GM10248 (cell line): ENCODE results near the gene TMPO.
A peak's percentile ranks its signal among the peaks of the same experiment; 100 is the strongest.
"Not testable (repeated sequence)": the region's sequence is repeated elsewhere in the genome, so short reads cannot be mapped to it uniquely, and the experiment has no call there.

Experiments
- CTCF ChIA-PET: fragments of 300-600 bp; sonication (Branson Sonifier 250); formaldehyde crosslinking; extraction: SDS; loops from one replicate; lab custom pipeline; 2021; ENCODE audit warnings: antibody characterized with exemption; lab: Yijun Ruan, JAX
- POLR2A ChIA-PET: fragments of 350-650 bp; sonication (Branson Sonifier 250); formaldehyde crosslinking; extraction: SDS; loops from one replicate; lab custom pipeline; 2020; ENCODE audit warnings: antibody characterized with exemption; lab: Yijun Ruan, JAX
- DNase-seq: peaks from one replicate; pipeline ENCODE4 v3.0.0; 2012; ENCODE audit errors: extremely low spot score
- CTCF ChIP-seq: IDR thresholded peaks from 2 replicates; pipeline ENCODE4 v1.5.1; 2012; ENCODE audit warnings: mild to moderate bottlenecking, low read depth; ENCODE audit errors: extremely low read depth, missing control alignments, control extremely low read depth

Gene TMPO

GRCh38 chr12:98504368-98504617, 11.1 kb upstream of the TMPO start:
- no peak for TF ChIP-seq CTCF
- ChIA-PET POLR2A (no interaction called here), CTCF (interaction anchor here (2.0 kb wide), 1 partner anchor 12 kb away, joined by 6 read pairs; the partner anchor contains the start of gene TMPO)
- no peak for DNase-seq

GRCh38 chr12:98509063-98509462, 6.3 kb upstream of the TMPO start:
- POLR2A ChIA-PET = no interaction called here
- TF ChIP-seq CTCF = no peak
- DNase-seq = no peak
- CTCF ChIA-PET = interaction anchor here (0.6 to 3.7 kb wide), 4 partner anchors 18 to 66 kb away, joined by 3 to 20 read pairs (median 4); no protein-coding TSS in a partner anchor

GRCh38 chr12:98511806-98512205, 3.6 kb upstream of the TMPO start:
- POLR2A ChIA-PET = not testable (repeated sequence)
- CTCF ChIA-PET = interaction anchor here (1.0 to 6.3 kb wide), 4 partner anchors 10 to 22 kb away, joined by 3 to 55 read pairs (median 13); no protein-coding TSS in a partner anchor

GRCh38 chr12:98513379-98514322, 1.7 kb upstream of the TMPO start:
- CTCF ChIA-PET = interaction anchor here (1.0 to 6.3 kb wide), 6 partner anchors 8 to 89 kb away, joined by 3 to 55 read pairs (median 6); no protein-coding TSS in a partner anchor
- no peak for TF ChIP-seq CTCF
- POLR2A ChIA-PET = no interaction called here
- no peak for DNase-seq

More at GRCh38 chr12:98511806-98512205, 3.6 kb upstream of the TMPO start:
- DNase-seq = not testable (repeated sequence)

GRCh38 chr12:98514982-98515286, 456 bp upstream of the TMPO start:
- DNase-seq = no peak
- CTCF ChIA-PET = interaction anchor here (1.1 to 6.3 kb wide), 4 partner anchors 9 to 52 kb away, joined by 3 to 55 read pairs (median 8); no protein-coding TSS in a partner anchor

GRCh38 chr12:98516111-98516873, 902 bp downstream of the TMPO start:
- peak; percentile 86 for DNase-seq
- peak; percentile 63 for TF ChIP-seq CTCF
- POLR2A ChIA-PET = interaction anchor here (0.5 to 1.3 kb wide), 4 partner anchors 13 to 1980 kb away, joined by 3 read pairs; partner anchors contain the start of genes APAF1 and IKBIP
- CTCF ChIA-PET = interaction anchor here (1.0 to 6.3 kb wide), 11 partner anchors 10 to 133 kb away, joined by 3 to 55 read pairs (median 5); no protein-coding TSS in a partner anchor

More at GRCh38 chr12:98514982-98515286, 456 bp upstream of the TMPO start:
- TF ChIP-seq CTCF = no peak
- POLR2A ChIA-PET = no interaction called here
